Lower leg skin (tissue), 4 donors: ENCODE data around the gene TIMM17A. TPM values are rescaled to one million over a fixed set of nuclear protein-coding genes. Genes with fewer than 3 reads are reported as not detected.
"Not testable (repeated sequence)": the region's sequence is repeated elsewhere in the genome, so short reads cannot be mapped to it uniquely, and the experiment has no call there.

Experiments
- DNase-seq, 2 donors: peaks; one replicate each; pipeline ENCODE4 v3.0.0-alpha.2; 2019; ENCODE audit warnings: low spot score in 2 of 2
- H3K4me3 ChIP-seq: fragments of 200-600 bp; sonication (generic); 2 replicates; pipeline ENCODE4 v1.5.1; 2017; ENCODE audit warnings: mild to moderate bottlenecking, low read depth; ENCODE audit not compliant: poor library complexity, severe bottlenecking
- CTCF ChIP-seq, 3 donors: fragments of 450-650 bp; IDR thresholded peaks; one replicate each; pipeline ENCODE4 v1.5.1; 2016; ENCODE audit warnings: antibody characterized with exemption in 3 of 3, mild to moderate bottlenecking in 3 of 3, moderate library complexity in 2 of 3
- POLR2A ChIP-seq, 2 donors: fragments of 450-650 bp; IDR thresholded peaks; one replicate each; pipeline ENCODE4 v1.6.1; 2016 to 2017; ENCODE audit warnings: antibody characterized with exemption in 2 of 2, mild to moderate bottlenecking in 1 of 2, moderate library complexity in 1 of 2
- WGBS, 2 donors: methylation state at CpG; one replicate each; pipeline ENCODE4 v1.1.5; 2018; 5-methylcytosine and 5-hydroxymethylcytosine counted together
- intact Hi-C: fragments of 100-400 bp; cut with DNase I; formaldehyde crosslinking; loops from one replicate; pipeline ENCODE4 v1.15.0; 2023; ENCODE audit warnings: low total_unique reads
- total RNA-seq, 4 donors: library from RNA; depleted of rRNA; stranded (reverse); fragments of >200 nt; gene quantifications; one replicate each; pipeline ENCODE4 v1.1.0, GENCODE V29; 2016

The TIMM17A gene
- total RNA-seq, 4 donors from 2014 or later, result 18.7 to 22.4 (median 20.2) TPM

- no peak for TF ChIP-seq POLR2A (IDR thresholded peaks at IDR 0.05)
- TF ChIP-seq CTCF (IDR thresholded peaks at IDR 0.05), result no peak
- no peak overlapping the region for H3K4me3 ChIP-seq
- DNase-seq, result no peak
- 69 to 73% methylated on average over 3 of the region's 3 CpGs for WGBS, 2 donors
- intact Hi-C loops, result no loop called here
Observed at GRCh38 chr1:201947697-201948008, 7.7 kb upstream of the TIMM17A start.

DNA sequence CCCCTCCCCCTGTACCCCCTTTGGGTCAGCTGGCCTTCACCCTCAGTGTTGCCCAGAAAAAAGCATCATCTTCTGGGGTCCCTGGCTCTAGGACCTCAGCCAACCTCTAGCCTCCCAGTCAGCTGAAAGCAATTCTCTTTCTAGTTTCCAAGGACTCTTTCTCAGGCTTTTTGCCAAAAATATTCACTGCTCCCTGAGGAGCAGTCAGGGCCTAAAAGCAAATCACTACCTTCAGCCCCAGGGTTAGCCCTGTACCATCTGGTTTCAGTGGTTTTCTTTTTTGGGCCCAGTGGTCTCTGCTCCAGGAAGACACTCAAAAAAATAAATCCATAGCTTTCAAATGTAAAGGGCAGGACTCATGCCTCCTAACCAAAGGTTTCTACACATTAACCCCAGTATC lies 5.8 kb upstream of the TIMM17A start:
- peak in 1 of 2 donors; percentile 9 for DNase-seq
- no peak for TF ChIP-seq POLR2A (IDR thresholded peaks at IDR 0.05)
- no peak for TF ChIP-seq CTCF (IDR thresholded peaks at IDR 0.05)
- no peak overlapping the region for H3K4me3 ChIP-seq
- intact Hi-C loops, result no loop called here

DNA sequence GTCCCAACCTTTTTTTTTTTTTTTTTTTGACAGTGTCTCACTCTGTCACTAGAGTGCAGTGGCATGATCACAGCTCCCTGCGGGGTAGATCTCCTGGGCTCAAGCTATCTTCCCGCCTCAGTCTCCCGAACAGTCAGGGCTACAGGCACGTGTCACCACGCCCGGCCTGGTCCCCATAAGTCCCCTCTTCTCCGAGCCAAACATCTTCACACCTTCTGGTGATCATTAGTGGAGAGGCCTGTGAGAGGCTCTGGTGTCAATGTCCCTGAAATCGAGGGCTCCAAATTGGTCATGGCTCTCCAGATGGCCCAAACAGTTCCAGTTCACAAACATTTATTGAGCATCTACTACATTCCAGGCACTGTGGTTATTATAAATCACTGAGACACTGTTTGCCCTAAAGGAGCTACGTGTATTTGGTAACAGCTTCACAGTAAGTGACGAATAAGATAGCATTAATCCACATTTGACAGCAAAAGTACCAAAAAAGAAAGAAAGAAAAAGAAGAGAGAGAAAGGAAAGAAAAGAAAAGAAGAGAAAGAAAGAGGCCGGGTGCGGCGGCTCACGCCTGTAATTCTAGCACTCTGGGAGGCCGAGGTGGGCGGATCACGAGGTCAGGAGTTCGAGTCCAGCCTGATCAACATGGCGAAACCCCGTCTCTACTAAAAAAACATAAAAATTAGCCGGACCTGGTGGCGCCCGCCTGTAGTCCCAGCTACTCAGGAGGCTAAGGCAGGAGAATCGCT lies 867 bp upstream of the TIMM17A start:
- DNase-seq, result no peak
- 53 to 54% methylated on average over 24 of the region's 24 CpGs for whole genome bisulfite sequencing, 2 donors
- intact Hi-C loops, result no loop called here
- peak overlapping the region; percentile 50 for H3K4me3 ChIP-seq
- TF ChIP-seq POLR2A (IDR thresholded peaks at IDR 0.05) (no peak), CTCF (IDR thresholded peaks at IDR 0.05) (no peak)

DNA sequence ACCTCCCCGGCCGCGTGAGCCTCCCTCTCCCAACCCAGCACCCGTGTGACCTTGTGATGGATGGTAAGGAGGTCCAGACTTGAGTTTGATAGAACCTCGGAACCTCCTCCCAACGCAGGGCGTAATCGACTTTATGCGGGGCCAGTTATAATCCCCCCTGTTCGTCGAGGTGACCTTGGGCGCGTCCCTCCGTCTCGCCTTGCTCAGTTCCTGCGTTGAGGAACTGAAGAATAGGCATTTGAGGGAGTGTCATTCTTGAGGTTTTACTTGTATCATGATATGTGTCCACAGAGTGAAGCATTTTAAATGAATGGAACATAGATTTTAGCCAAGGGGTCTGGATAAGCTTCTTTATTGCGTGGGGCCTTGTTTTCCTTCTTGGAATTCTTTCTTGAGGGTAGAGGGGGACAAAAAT lies 433 bp downstream of the TIMM17A start:
- intact Hi-C loops, result no loop called here
- 0% methylated on average over 17 of the region's 17 CpGs for WGBS, 2 donors
- no peak for TF ChIP-seq POLR2A (IDR thresholded peaks at IDR 0.05)
- no peak for TF ChIP-seq CTCF (IDR thresholded peaks at IDR 0.05)
- H3K4me3 ChIP-seq, result peak overlapping the region; percentile 89
- peak in 1 of 2 donors; percentile 78 for DNase-seq

DNA sequence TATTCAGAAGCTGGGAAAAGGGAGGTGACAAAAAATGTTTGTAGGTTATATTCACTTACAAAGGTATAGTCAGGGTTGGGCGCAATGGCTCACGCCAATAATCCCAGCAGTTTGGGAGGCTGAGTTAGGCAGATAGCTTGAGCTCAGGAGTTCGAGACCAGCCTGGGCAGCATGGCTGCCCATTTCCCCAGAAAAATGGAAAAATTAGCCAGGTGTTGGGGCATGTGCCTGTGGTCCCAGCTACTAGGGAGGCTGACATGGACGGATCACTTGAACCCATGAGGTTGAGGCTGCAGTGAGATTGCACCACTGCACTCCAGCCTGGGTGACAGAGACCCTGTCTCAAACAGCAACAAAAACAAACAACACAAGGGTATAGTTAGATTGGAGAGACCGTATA lies 3.0 kb downstream of the TIMM17A start:
- no peak for TF ChIP-seq CTCF (IDR thresholded peaks at IDR 0.05)
- TF ChIP-seq POLR2A (IDR thresholded peaks at IDR 0.05), result no peak
- peak in 1 of 2 donors; percentile 58 for DNase-seq
- H3K4me3 ChIP-seq, result no peak overlapping the region
- 93 to 95% methylated on average over 5 of the region's 5 CpGs for WGBS, 2 donors
- intact Hi-C loops, result no loop called here

DNA sequence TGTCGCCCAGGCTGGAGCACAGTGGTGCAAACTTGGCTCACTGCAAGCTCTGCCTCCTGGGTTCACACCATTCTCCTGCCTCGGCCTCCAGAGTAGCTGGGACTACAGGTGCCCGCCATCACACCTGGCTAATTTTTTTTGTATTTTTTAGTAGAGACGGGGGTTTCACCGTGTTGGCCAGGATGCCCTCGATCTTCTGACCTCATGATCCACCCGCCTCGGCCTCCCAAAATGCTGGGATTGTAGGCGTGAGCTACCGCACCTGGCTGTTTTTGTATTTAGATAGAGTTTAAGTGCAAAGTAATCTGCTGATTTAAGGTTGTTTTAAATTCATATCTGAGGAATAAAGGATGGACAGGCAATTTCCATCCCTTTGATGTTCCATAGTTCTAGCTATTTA lies 7.1 kb downstream of the TIMM17A start:
- WGBS, 2 donors, result 92 to 95% methylated on average over 10 of the region's 10 CpGs
- intact Hi-C loops, H3K4me3 ChIP-seq: not testable (repeated sequence)
- DNase-seq, result peak in 1 of 2 donors; percentile 72
